HG03135 (cell line): ENCODE measurements around the gene CYP4F2.
"Not testable (repeated sequence)": the region's sequence is repeated elsewhere in the genome, so short reads cannot be mapped to it uniquely, and the experiment has no call there.

Experiments used
- ATAC-seq: cut with Tn5 transposase; IDR thresholded peaks from one replicate; pipeline ENCODE4 v1.9.1; 2021; ENCODE audit warnings: mild to moderate bottlenecking, moderate library complexity; ENCODE audit not compliant: unreplicated experiment

Gene CYP4F2

GRCh38 chr19:15902254-15902653 lies 4.4 kb upstream of the CYP4F2 start:
- ATAC-seq = no peak

- no peak for ATAC-seq
These were observed 2.6 kb upstream of the CYP4F2 start for GRCh38 chr19:15900504-15900903.

GRCh38 chr19:15900032-15900431 lies 2.2 kb upstream of the CYP4F2 start:
- ATAC-seq = not testable (repeated sequence)

DNA sequence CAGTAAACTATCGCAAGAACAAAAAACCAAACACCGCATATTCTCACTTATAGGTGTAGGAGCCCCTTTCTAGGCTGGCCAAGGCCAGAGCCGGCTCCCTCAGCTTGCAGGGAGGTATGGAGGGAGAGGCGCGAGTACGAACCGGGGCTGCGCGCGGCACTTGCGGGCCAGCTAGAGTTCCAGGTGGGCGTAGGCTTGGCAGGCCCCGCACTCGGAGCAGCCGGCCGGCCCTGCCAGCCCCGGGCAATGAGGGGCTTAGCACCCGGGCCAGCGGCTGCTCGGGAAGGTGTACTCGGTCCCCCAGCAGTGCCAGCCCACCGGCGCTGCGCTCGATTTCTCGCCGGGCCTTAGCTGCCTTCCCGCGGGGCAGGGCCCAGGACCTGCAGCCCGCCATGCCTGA lies 1.7 kb upstream of the CYP4F2 start:
- ATAC-seq = not testable (repeated sequence)

- ATAC-seq = no peak
These were observed 692 bp downstream of the CYP4F2 start for GRCh38 chr19:15897026-15897737.

DNA sequence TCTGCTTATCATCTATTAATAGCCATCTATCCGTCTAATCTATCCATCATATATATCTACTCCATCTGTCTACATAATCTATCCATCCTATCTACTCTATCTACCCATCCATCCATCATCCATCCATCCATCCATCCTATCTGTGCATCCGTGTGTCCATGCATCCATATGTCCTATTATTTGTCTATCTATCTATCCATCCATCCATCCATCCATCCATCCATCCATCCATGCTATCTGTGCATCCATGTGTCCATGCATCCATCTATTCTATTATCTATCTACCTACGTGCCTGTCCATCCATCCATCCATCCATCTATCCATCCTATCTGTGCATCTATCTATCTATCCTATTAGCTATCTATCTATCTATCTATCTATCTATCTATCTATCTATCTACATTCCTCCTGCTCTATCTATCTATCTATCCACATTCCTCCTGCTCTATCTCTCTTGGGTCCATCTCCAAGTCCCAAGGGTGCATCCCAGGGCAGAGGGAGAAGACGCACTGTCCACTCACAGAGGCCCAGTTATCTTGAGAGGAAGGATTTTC lies 1.9 kb downstream of the CYP4F2 start:
- no peak for ATAC-seq

- no peak for ATAC-seq
These were observed 3.5 kb downstream of the CYP4F2 start for GRCh38 chr19:15894359-15894758.

DNA sequence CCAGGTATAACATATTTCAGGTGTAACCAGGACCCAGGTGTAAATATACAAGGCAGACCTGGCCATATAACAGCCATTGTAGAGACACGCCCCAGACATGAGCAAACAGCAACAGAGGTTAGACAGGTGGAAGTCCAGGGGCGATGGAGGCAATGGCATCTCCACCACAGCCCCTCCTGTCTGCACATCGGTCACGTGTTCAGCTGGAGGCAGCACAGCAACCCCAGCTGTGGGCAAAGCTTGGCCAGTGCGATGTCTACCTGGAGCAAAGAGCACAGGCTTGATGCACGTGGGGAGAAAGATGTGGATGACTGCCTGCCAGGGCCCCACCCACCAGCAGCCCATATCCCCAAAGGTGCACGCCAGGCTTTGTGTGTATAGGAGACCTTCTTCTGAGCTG lies 4.4 kb downstream of the CYP4F2 start:
- ATAC-seq = no peak

GRCh38 chr19:15892012-15892411 lies 5.9 kb downstream of the CYP4F2 start:
- ATAC-seq = no peak

DNA sequence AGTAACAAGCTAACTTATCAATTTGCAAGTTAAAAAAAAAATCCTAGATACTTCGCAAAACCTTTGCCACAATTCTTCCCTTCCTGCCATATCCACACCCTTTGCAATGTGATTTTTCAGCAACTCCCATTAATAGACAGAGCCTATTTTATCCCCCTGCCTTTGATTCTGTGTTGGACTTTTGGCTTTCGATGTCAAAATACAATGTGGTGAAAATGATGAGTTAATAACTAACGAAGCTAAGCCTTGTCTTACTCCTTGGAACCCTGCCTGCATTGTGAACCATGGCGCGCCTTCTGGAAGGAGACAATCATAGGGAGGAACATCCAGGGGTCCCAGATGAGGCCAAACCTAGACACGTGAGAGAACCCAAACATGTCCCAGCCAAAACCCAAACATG lies 6.4 kb downstream of the CYP4F2 start:
- ATAC-seq = no peak

DNA sequence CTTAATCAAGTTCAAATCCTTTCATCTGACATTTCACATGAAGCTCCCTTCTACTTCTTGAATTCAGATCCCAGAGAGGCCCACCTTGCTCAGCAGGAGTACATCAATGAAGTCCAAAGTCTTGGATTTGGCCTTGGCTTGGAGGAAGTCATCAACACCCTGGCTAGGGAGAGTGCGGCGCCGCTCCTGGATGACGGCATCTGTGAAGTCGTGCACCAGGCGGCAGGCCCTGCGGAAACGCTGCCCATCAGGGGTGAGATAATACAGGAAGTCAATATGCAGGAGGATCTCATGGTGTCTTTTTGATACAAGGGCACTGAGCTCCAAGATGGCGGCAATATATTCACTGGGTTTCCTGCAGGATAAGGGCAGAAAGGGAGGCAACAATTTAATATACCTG lies 8.5 kb downstream of the CYP4F2 start:
- ATAC-seq = not testable (repeated sequence)

DNA sequence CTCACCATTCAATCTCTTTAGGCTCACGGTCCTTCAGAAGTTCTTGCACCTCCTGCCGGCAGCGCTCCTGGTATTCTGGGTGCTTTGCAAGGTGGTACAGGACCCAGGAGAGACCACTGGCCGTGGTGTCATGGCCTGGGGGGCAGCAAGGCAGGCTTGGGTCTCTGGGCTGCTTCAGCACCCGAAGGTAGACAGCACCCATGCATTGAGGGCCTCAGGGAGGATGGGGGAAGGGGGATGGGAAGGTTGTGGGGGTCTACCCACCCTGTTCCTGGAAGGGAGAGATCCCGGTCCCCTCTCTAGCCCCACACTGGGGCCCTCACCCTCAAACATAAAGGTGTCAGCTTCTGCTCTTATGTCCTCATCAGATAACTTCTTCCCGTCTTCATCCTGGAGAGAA lies 12.0 kb downstream of the CYP4F2 start:
- no peak for ATAC-seq

- no peak for ATAC-seq
These were observed 12.7 kb downstream of the CYP4F2 start for GRCh38 chr19:15885167-15885566.

DNA sequence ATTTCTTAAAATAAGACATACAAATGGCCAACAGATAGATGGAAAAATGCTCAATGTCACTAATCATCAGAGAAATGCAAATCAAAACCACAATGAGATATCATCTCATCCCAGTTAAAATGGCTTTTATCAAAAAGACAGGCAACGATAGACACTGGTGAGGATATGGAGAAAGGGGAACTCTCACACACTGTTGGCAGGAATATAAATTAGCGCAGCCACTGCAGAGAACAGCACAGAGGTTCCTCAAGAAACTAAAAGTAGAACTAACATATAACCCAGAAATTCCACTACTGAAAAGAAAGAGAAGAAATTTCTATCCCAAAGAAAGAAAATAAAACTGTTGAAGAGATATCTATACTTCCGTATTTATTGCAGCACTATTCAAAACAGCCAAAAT lies 14.5 kb downstream of the CYP4F2 start:
- not testable (repeated sequence) for ATAC-seq

GRCh38 chr19:15874821-15875474 lies 22.9 kb downstream of the CYP4F2 start:
- ATAC-seq = no peak

- not testable (repeated sequence) for ATAC-seq
These were observed 24.1 kb downstream of the CYP4F2 start for GRCh38 chr19:15873771-15874170.

DNA sequence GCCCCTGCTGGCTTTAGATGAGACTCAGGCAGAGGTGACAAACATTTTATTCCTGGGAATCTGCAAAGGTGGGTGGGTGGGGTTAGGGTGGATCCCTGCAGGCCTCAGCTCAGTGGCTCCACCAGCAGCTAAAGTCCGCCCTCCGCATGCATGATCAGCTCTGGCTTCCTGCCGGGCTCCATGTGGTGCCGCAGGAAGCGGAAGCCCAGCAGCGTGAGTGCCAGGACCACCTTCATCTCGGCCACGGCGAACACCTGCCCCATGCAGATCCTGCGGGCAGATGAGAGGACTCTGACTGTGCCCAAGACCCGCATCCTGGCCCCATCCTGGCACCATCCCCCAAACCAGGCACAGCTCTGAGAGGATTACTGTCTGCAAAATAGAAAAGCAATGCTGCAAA lies 26.3 kb downstream of the CYP4F2 start:
- no peak for ATAC-seq

GRCh38 chr19:15869873-15870272 lies 28.0 kb downstream of the CYP4F2 start:
- ATAC-seq = no peak

DNA sequence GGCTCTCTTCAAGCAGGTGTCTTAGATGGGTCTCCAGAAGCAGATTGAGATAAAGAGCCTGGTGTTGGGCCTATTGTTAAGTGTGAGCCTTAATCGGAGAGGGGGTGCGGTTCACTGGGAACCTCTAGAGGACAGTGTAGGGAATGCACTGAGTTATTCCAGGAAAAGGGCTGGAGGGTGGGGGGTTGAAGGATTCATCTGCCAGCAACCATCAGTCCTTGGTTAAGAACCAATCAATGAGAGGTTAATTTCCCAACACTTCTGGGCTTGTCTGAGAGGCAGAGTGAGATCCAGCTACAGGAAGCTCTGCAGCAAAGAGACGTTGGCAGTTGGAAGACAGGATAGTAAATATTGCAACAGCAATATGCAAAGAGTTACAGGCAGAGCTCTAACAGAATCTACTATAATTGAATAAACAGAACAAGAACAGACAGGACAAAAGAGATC lies 28.7 kb downstream of the CYP4F2 start:
- no peak for ATAC-seq

DNA sequence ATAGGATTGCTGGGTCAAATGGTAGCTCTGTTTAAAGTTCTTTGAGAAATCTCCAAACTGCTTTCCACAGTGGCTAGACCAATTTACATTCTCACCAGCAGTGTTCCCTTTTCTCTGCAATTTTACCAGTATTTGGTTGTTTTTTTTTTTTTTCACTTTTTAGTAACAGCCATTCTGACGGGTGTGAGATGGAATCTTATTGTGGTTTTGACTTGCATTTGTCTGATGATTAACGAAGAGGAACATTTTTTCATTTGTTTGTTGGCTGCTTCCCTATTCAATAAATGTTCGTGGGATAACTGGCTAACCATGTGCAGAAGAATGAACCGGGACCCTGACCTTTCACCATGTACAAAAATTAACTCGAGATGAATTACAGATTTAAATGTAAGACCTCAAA lies 31.2 kb downstream of the CYP4F2 start:
- no peak for ATAC-seq

DNA sequence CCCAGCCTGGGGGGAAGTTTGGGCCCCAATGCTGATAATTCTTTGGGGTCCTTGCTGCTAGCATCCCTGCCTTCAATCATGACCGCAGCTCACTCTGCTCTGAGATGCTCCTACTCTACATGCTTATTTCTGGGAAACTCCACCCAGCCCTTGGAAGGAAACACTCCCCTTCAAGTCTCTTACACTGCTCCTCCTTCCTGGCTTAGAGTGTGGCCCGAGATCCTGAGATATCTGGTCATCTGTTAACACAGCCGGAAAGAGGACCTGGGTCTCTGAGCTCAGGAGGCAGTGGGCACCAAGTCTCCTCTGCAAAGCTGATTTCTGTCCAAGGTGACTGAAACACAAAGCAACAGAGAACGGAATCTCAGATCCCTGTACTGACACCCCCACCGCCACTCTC lies 33.0 kb downstream of the CYP4F2 start:
- no peak for ATAC-seq

- ATAC-seq = no peak
These were observed 34.6 kb downstream of the CYP4F2 start for GRCh38 chr19:15863272-15863671.
